Airway epithelial cell (primary cell): Measurements from ENCODE around the gene COX11. TPM values are rescaled to one million over a fixed set of nuclear protein-coding genes. Genes with fewer than 3 reads are reported as not detected.

Experiments used
- total RNA-seq: library from RNA; depleted of rRNA; stranded (reverse); fragments of >200 nt; gene quantifications from 2 replicates; pipeline ENCODE4 v1.2.3, GENCODE V29; 2015

The COX11 gene
- 27.0 and 30.0 TPM in 2 replicates for total RNA-seq

GRCh38 chr17:54968262-54968987, at the start of gene COX11, which contains the start of gene STXBP4:
Gene COX11 (minus strand): TSS chr17:54968654. CDS start chr17:54968646, 8 bp downstream.
Gene STXBP4 (plus strand): TSS chr17:54968765. CDS start chr17:54986220, 17,455 bp downstream.

Other genes with a start within 250 kb of the COX11 start
- 29.9 and 41.7 TPM in 2 replicates for gene TOM1L1, start 67.8 kb downstream of the COX11 start, total RNA-seq
- gene STXBP4, start 111 bp upstream of the COX11 start, total RNA-seq = 3.1 and 5.8 TPM in 2 replicates